NCI-H1105 treated with DMSO at 0.1 percent for 48 hours (cell line): ENCODE results near the gene THSD4.
"Not testable (repeated sequence)": the region's sequence is repeated elsewhere in the genome, so short reads cannot be mapped to it uniquely, and the experiment has no call there.

Experiments
- DNase-seq: peaks from one replicate; lab custom pipeline; 2025; lab: John Stamatoyannopoulos, UW

The THSD4 gene

GRCh38 chr15:71723344-71723743, 608.1 kb downstream of the THSD4 start:
- no peak for DNase-seq

DNA sequence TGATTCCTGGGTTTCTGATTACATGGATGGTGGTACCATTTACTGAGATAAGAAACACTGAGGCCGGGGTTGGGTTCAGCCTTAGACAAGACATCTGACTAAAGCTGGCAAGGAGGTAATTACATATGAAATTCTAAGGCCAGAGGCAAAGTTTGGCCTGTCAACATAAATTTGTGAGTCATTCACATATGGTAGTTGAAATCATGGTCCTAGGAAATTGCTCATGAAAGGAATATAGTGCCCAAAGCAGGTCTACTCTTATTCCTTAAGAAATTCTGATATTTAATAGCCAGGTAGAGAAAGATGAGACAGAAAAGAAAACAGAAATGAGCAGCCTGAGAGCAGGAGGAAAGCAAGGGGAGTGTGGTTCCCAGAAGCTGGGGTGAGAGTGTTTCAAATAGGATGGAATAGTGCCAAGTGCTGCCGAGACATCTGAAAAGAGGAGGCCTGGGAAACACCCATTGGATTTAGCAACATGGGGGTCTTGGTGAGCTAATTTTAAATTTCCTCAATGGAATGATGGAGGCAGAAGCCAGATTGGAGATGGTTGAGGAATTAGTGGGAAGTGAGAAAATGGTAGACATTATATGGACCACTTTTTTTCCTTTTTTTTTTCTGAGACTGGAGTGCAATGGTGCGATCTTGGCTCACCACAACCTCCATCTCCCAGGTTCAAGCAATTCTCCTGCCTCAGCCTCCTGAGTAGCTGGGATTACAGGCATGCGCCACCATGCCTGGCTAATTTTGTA, 610.1 kb downstream of the THSD4 start:
- DNase-seq: not testable (repeated sequence)

DNA sequence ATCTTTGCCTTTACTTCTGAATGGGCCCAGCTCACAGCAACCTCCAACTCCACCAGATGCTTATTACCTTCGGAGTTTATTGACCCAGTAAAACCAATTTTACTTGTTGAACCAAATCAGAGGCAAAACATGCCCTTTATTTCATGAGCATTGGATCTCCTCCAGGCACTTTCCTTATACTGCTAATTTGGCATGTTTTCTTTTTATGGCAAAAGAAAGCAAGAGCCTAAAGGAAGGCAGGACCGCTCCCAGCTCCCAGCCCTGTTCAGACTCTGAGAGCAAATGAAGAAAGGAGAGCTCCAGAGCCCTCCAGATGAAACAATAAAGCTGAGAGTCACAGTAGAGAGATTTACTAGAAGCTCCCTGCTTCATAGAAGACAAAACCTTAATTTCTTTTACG, 613.6 kb downstream of the THSD4 start:
- no peak for DNase-seq

DNA sequence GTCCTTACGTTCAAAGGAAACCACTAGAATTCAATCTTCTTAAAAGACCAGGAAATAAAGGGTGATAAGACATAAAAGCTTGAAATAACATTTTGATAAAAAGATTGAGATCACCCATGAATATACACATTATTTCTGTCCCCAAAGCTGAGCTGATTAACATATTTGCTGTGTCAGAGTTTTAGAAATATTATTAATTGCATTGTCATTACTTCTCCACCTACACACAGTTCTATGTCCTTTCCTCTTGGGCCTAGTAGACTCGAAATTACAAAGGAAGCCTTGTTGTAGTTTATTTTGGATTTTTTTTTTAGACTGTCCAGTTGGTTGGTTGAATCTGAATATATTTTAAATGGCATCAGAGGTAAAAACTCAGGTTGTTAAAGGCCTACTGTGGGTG, 614.0 kb downstream of the THSD4 start:
- no peak for DNase-seq

DNA sequence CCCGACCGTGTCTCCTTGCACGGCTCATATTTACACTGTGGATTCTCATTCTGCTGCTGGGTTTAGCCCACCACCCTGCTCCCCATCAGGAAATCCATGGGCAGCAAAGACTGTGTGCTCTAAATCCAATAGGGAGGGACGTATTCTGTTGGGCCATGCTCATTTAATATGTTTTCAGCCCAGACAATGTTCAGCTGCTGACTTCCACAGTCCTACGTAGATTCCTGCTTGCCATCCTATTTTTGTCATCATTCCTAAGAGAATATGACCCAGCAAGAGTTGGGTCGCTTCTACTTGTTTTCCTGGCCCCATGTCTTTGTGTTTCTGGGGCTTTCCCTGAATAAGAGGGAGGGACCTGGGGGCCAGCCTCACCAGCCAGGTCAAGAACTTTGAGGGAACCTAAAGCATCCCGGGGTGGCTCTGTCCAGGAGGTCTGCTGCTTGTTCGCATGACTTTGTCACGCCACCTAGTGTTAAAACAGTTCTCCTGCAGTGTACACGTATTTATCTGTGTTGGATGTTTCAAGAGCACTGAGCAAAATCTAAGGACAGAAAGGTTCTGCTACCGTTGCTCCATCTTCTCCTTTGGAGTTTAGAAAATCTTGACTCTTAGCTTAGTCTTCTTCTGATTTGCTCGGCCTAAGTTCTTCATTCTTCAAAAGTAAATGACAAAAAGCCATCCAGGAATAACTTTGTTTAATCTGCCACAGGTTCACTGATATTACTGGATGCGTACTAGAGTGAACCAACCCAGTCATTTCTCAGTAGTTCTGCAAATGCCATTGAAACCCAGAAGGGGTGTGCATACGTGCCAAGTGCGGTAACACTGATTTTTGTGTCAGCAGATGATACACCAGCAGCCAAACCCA, 615.2 kb downstream of the THSD4 start:
- peak; percentile 57 for DNase-seq

- DNase-seq: no peak
These were observed 617.4 kb downstream of the THSD4 start for GRCh38 chr15:71732636-71733035.

DNA sequence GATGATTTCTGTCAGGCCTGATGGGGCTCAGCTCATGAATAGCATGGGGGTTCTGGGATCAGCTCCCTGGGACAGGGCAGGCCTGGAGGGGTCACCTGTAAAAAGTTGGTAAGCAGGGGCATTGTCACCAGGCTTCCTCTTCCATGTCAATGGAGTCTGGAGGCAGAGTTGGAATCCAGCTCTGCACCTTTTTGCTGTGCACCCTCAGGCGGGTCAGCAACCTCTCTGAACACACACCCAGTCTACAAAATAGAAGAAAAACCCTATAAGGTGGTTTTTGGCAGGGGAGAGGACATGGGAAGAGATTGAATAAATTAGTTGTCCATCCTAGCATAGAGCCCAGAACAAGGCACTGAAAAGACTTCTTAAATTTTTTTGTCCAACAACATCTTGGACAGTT, 617.9 kb downstream of the THSD4 start:
- no peak for DNase-seq

GRCh38 chr15:71734709-71735384, 619.6 kb downstream of the THSD4 start:
- no peak for DNase-seq

DNA sequence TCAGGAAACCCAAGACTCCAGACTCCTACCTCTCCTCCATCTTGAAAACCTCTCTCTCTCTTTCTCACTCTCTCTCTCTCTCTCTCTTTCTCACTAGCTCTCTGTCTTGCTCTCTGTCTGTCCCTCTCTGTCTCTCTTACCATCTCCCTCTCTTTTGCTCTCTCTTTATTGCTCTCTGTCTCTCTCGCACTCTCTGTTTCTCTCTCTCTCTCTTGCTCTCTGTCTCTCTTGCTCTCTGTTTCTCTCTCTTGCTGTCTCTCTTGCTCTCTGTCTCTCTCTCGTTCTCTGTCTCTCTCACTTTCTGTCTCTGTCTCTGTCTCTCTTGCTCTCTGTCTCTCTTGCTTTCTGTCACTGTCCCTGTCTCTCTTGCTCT, 620.1 kb downstream of the THSD4 start:
- no peak for DNase-seq

- DNase-seq: no peak
These were observed 621.1 kb downstream of the THSD4 start for GRCh38 chr15:71736286-71736947.

DNA sequence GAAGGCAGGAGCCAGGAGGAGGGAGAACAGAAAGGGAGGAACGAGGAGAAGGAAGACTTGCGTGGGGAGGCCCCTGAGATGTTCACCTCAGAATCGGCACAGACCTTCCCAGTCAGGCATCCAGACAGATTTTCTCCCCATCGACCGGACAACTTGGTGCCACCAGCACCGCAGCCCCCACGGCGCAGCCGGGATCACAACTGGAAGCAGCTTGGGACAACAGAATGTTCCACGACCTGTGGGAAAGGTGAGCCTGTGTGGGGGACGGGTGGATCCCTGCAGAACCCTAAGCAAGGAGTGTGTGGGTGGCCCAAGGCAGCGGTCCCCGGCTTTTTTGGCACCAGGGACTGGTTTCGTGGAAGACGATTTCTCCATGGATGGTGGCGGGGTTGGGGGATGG, 622.5 kb downstream of the THSD4 start:
- DNase-seq: no peak

DNA sequence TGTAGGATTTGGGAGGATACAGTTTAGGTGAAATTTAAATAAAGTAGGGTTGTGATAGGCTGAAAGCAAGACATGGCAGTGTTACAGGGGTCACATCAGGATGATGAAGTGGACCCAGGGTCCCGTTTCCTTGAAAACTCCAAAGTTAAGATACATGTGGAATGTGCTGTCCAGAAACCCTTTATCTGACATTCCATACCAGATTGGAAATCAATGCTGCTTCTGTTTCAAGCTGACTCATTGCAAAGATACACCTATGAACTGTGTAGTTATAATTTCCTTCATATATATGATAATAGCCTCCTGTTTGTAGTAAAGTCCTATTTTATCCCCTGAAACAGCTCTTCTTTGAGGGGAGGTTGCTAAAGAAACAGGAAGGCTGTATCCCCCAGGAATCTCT, 624.1 kb downstream of the THSD4 start:
- no peak for DNase-seq

GRCh38 chr15:71742964-71743363, 627.7 kb downstream of the THSD4 start:
- DNase-seq: no peak

DNA sequence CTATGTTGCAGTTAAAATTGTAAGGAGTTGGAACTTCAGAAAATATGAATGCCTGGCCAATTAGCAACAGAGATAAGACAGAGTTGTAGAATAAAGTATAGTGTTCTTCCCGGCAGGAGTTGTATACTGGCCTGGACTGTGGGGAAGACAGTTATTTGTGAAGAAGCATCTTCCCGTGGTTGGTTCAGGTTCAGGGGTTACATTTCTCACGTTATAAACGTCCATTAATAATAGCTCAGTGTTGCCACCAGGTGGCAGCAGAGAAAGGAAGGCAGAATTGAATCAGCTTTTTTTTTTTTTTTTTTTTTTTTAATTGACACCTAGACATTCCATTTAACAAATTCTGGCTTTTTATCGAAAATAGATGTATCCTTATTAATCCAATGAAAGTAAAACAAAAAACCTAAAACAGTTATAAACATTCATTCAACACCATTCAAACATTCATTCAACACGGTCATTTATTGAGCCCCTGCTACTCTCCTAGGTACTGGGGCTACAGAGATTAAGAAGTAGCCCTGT, 628.7 kb downstream of the THSD4 start:
- peak; percentile 67 for DNase-seq

GRCh38 chr15:71746719-71747118, 631.4 kb downstream of the THSD4 start:
- DNase-seq: peak; percentile 57

- no peak for DNase-seq
These were observed 632.1 kb downstream of the THSD4 start for GRCh38 chr15:71747128-71748083.

DNA sequence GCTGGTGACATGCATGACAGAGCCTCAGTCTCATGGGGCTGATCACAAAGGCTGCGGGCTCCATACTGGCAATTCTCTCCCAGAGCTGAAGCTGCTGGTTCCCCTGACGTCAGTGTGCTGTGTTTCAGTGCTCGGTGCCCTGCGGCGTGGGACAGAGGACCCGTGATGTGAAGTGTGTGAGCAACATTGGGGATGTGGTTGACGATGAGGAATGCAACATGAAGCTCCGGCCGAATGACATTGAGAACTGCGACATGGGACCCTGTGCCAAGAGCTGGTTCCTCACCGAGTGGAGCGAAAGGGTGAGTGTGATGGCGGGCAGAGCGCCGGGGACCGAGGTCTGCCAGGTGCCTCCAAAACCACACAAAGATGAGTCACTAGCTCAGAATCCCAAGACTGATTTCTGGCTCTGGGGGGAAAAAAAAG, 633.0 kb downstream of the THSD4 start:
- no peak for DNase-seq

DNA sequence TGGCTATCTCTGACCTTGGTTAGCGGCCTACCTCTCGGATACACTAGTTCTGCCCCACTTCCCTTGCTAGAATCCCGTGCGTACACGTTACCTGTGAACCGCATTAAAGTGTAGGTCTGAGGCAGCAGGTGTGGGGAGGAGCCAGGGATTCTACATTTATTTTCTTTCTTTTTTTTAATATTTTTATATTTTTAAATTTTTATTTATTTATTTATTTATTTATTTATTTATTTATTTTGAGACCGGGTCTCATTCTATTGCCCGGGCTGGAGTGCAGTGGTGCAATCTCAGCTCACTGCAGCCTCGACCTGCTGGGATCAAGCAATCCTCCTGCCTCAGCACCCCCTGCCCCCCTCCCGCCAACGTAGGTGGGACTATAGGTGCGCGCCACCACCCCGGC, 634.2 kb downstream of the THSD4 start:
- no peak for DNase-seq

GRCh38 chr15:71752128-71752527, 636.9 kb downstream of the THSD4 start:
- no peak for DNase-seq

DNA sequence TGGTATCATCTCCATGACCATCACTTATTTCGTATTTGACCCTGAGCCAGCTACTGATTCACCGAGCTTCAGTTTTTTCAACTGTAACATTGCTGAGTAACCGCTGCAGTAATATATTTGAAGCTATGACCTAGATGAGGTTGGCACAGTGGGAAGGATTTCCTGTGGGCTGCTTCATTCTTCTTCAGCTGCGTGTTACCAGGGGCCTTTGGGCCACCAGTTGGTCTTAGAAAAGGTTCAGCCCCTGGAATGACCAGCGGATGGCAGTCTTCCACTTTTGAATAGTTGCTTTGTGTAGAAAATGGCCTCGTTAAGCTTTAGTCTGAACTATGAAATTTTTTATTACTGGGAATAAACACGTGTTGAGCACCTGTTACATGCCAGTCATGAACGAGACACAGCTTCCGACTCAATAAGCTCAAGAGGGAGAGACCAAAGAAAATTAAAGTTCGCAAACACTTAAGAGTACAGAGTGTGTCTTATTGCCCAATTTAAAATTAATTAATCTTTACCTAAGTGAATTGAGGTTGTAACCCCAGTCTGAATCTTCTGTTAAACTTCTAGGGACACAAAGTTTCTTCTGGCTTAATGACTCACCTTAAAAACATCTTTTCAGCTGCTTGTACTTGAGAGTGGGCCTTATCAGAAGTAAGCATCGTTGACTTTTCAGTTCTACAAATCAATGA, 637.5 kb downstream of the THSD4 start:
- peak; percentile 64 for DNase-seq
